Astrocyte (in vitro differentiated cells and primary cell): Measurements from ENCODE around the gene KCNQ1.

ENCODE experiments used
- EZH2 ChIP-seq: IDR thresholded peaks from 2 replicates; pipeline ENCODE4 v1.6.1; 2012; ENCODE audit warnings: mild to moderate bottlenecking, low read length, inconsistent platforms; ENCODE audit not compliant: insufficient read depth
- TF ChIP-seq, protein P1 (sequence below): IDR thresholded peaks from 2 replicates; pipeline ENCODE4 v1.5.1; 2011; ENCODE audit warnings: low read depth, mild to moderate bottlenecking, inconsistent platforms, low read length, moderate library complexity; ENCODE audit not compliant: insufficient read depth

DNA sequence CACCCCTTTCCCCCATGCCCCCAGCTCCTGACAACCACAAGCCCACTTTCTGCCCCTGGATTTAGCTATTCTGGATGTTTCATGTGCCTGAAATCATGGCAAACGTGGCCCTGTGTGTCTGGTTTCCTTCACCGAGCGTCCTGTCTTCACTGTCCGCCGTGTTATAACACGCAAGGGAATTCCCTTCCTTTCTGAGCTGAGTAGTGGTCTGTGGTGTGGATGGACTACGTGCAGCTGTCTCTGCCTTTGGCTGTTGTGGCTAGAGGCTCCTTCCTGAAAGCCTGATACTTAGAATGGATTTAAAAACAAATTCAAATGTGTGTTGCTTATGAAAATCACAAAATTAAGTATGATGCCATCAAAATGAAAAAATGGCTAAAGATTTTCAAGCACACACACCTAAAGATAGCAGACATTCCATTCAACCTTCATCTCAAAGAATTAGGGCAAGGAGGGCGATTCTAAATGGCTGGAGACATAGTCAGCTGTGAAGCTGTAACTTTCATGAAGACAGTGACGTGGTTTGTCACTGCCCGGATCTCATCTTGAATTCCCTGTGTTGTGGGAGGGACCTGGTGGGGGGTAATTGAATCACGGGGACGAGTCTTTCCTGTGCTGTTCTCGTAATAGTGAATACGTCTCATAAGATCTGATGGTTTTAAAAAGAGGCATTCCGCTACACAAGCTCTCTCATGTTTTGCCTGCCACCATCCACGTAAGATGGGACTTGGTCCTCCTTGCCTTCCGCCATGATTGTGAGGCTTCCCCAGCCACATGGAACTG lies 30.5 kb downstream of the KCNQ1 start:
- TF ChIP-seq, protein P1, sequence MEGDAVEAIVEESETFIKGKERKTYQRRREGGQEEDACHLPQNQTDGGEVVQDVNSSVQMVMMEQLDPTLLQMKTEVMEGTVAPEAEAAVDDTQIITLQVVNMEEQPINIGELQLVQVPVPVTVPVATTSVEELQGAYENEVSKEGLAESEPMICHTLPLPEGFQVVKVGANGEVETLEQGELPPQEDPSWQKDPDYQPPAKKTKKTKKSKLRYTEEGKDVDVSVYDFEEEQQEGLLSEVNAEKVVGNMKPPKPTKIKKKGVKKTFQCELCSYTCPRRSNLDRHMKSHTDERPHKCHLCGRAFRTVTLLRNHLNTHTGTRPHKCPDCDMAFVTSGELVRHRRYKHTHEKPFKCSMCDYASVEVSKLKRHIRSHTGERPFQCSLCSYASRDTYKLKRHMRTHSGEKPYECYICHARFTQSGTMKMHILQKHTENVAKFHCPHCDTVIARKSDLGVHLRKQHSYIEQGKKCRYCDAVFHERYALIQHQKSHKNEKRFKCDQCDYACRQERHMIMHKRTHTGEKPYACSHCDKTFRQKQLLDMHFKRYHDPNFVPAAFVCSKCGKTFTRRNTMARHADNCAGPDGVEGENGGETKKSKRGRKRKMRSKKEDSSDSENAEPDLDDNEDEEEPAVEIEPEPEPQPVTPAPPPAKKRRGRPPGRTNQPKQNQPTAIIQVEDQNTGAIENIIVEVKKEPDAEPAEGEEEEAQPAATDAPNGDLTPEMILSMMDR = no peak
- TF ChIP-seq EZH2 = no peak
